HG02970 (cell line): ENCODE results near the gene FSTL4.
"Not testable (repeated sequence)": the region's sequence is repeated elsewhere in the genome, so short reads cannot be mapped to it uniquely, and the experiment has no call there.

Experiments
- ATAC-seq: cut with Tn5 transposase; IDR thresholded peaks from one replicate; pipeline ENCODE4 v1.9.1; 2021; ENCODE audit warnings: mild to moderate bottlenecking, moderate library complexity, moderate number of reproducible peaks; ENCODE audit not compliant: unreplicated experiment, low FRiP score

The FSTL4 gene

GRCh38 chr5:133409210-133409674 lies 203.1 kb downstream of the FSTL4 start:
- ATAC-seq: no peak

GRCh38 chr5:133408322-133408721 lies 204.0 kb downstream of the FSTL4 start:
- no peak for ATAC-seq

- no peak for ATAC-seq
Observed at GRCh38 chr5:133406977-133407632, 205.2 kb downstream of the FSTL4 start.

GRCh38 chr5:133406208-133406976 lies 205.9 kb downstream of the FSTL4 start:
- no peak for ATAC-seq

- ATAC-seq: no peak
Observed at GRCh38 chr5:133405275-133406034, 206.9 kb downstream of the FSTL4 start.

- no peak for ATAC-seq
Observed at GRCh38 chr5:133404724-133405123, 207.6 kb downstream of the FSTL4 start.

GRCh38 chr5:133403741-133404364 lies 208.5 kb downstream of the FSTL4 start:
- ATAC-seq: no peak

GRCh38 chr5:133402775-133403174 lies 209.6 kb downstream of the FSTL4 start:
- no peak for ATAC-seq

- ATAC-seq: no peak
Observed at GRCh38 chr5:133401731-133402347, 210.5 kb downstream of the FSTL4 start.

- no peak for ATAC-seq
Observed at GRCh38 chr5:133400831-133401351, 211.4 kb downstream of the FSTL4 start.

- no peak for ATAC-seq
Observed at GRCh38 chr5:133400120-133400519, 212.2 kb downstream of the FSTL4 start.

- no peak for ATAC-seq
Observed at GRCh38 chr5:133399247-133399891, 213.0 kb downstream of the FSTL4 start.

- no peak for ATAC-seq
Observed at GRCh38 chr5:133398646-133399101, 213.7 kb downstream of the FSTL4 start.

- no peak for ATAC-seq
Observed at GRCh38 chr5:133397990-133398645, 214.2 kb downstream of the FSTL4 start.

- no peak for ATAC-seq
Observed at GRCh38 chr5:133397348-133397747, 215.0 kb downstream of the FSTL4 start.

- ATAC-seq: no peak
Observed at GRCh38 chr5:133396814-133397213, 215.5 kb downstream of the FSTL4 start.

- no peak for ATAC-seq
Observed at GRCh38 chr5:133396187-133396741, 216.1 kb downstream of the FSTL4 start.

GRCh38 chr5:133395207-133395606 lies 217.1 kb downstream of the FSTL4 start:
- not testable (repeated sequence) for ATAC-seq

GRCh38 chr5:133394477-133394817 lies 217.9 kb downstream of the FSTL4 start:
- ATAC-seq: not testable (repeated sequence)
